HEK293T (cell line): ENCODE results near the gene CMTM6.

Experiments
- ARNT ChIP-seq: fragments of 450-650 bp; IDR thresholded peaks from 2 replicates; pipeline ENCODE4 v1.6.1; 2017; ENCODE audit warnings: mild to moderate bottlenecking
- BHLHE40 ChIP-seq: fragments of 450-650 bp; IDR thresholded peaks from 2 replicates; pipeline ENCODE4 v1.6.1; 2016; ENCODE audit warnings: mild to moderate bottlenecking, moderate library complexity, borderline replicate concordance
- FOXA1 ChIP-seq: fragments of 450-650 bp; IDR thresholded peaks from 2 replicates; pipeline ENCODE4 v1.6.1; 2016; ENCODE audit warnings: mild to moderate bottlenecking
- FOXK2 ChIP-seq: fragments of 450-650 bp; IDR thresholded peaks from 2 replicates; pipeline ENCODE4 v1.6.1; 2016; ENCODE audit warnings: mild to moderate bottlenecking
- FOXM1 ChIP-seq: fragments of 450-650 bp; IDR thresholded peaks from 2 replicates; pipeline ENCODE4 v1.6.1; 2017; ENCODE audit warnings: mild to moderate bottlenecking, borderline replicate concordance
- HDGF ChIP-seq: fragments of 450-650 bp; IDR thresholded peaks from 2 replicates; pipeline ENCODE4 v1.6.1; 2017; ENCODE audit warnings: antibody characterized with exemption, borderline replicate concordance
- L3MBTL2 ChIP-seq: fragments of 450-650 bp; conservative IDR thresholded peaks from 2 replicates; pipeline ENCODE4 v1.6.1; 2016; ENCODE audit warnings: mild to moderate bottlenecking
- NFRKB ChIP-seq: fragments of 450-650 bp; IDR thresholded peaks from 2 replicates; pipeline ENCODE4 v1.6.1; 2016; ENCODE audit warnings: mild to moderate bottlenecking, moderate library complexity
- SP1 ChIP-seq: fragments of 450-650 bp; IDR thresholded peaks from 2 replicates; pipeline ENCODE4 v1.6.1; 2017
- SUZ12 ChIP-seq: fragments of 450-650 bp; IDR thresholded peaks from 2 replicates; pipeline ENCODE4 v1.6.1; 2016; ENCODE audit warnings: mild to moderate bottlenecking
- TARDBP ChIP-seq: fragments of 450-650 bp; IDR thresholded peaks from 2 replicates; pipeline ENCODE4 v1.6.1; 2016

DNA sequence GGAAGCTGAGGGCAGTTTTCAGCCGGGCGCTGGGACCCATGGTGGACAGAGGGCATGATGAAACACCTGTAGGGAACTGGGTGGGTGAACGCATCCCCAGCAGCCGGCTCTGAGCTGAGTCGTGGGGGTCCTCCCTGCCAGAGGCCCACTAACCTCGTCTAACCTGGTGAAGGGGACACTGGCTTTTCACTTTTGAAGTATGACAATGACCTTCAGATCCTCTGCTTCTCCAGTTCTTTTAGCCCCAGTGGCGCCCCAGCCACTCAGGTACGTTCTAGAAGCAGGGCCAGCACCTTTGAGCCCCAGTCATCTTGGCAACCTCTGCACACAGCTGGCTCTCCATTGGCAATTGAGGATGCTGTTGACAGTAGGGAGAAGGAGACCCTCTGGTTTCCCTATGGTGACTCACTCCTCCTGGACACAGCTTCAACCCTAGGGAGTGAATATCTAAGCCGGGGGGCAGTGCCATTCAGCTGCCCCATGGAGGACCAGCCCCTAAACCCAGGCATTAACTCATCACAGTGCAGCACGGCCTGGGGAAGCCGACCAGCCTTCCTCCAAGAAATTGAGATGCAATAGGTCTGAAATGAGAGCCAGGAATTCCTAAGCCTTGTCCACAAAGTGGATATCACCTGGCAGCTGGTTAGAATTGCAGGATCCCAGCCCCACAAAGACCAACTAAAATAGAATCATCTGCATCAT, 46.1 kb downstream of the CMTM6 start:
- TF ChIP-seq SUZ12 (no peak), SP1 (no peak), L3MBTL2 (no peak), FOXK2 (no peak), ARNT (no peak), BHLHE40 (no peak), FOXM1 (no peak), TARDBP (no peak), FOXA1 (no peak), HDGF (no peak), NFRKB (no peak)
